Adrenal gland (tissue), 5 donors: ENCODE data around the gene SLC25A45.
A peak's percentile ranks its signal among the peaks of the same experiment; 100 is the strongest.

Source experiments
- CTCF ChIP-seq, 6 experiments: fragments of 450-650 bp in 4 of 6; fragments of 200-600 bp in 2 of 6; sonication (generic) in 1 of 6; IDR thresholded peaks; 1 replicate in 5 of 6; 2 replicates in 1 of 6; pipeline versions ENCODE4 v1.5.1 to v1.8.0; 2016 to 2021; ENCODE audit warnings: antibody characterized with exemption in 6 of 6, mild to moderate bottlenecking in 2 of 6, moderate library complexity in 1 of 6
- POLR2A ChIP-seq, 2 donors: fragments of 450-650 bp; IDR thresholded peaks; one replicate each; pipeline ENCODE4 v1.6.1; 2017; ENCODE audit warnings: antibody characterized with exemption in 2 of 2, mild to moderate bottlenecking in 2 of 2, moderate library complexity in 1 of 2
- donor health status: DM: no; HTN: no; CAD: no.

- peak in 3 of 6 experiments; percentile 14 to 36 (median 25) for TF ChIP-seq CTCF (IDR thresholded peaks at IDR 0.05)
- no peak for TF ChIP-seq POLR2A (IDR thresholded peaks at IDR 0.05)
Measured at GRCh38 chr11:65390996-65391395, 8.6 kb upstream of the SLC25A45 start.
